Measurements from ENCODE around the gene GULP1.
"Not testable (repeated sequence)": the region's sequence is repeated elsewhere in the genome, so short reads cannot be mapped to it uniquely, and the experiment has no call there.

GULP1 gene

DNA sequence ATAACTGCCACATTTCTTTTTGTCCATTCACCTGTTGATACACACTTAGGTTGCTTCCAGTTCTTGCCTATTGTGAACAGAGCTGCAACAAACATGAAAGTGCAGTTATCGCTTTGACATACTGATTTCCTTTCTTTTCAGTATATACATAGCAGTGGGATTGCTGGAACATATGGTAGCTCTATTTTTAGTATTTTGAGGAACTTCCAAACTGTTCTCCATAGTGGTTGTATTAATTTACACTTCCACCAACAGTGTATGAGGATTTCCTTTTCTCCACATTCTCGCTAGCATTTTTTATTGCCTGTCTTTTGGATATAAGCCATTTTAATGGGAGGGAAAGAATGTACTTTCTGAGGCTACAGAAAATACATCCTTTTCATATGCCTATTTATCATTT is 167.4 kb downstream of the GULP1 start:
- no peak for DNase-seq (ENCODE audit: low read depth in 2 of 2, low spot score in 1 of 2)

DNA sequence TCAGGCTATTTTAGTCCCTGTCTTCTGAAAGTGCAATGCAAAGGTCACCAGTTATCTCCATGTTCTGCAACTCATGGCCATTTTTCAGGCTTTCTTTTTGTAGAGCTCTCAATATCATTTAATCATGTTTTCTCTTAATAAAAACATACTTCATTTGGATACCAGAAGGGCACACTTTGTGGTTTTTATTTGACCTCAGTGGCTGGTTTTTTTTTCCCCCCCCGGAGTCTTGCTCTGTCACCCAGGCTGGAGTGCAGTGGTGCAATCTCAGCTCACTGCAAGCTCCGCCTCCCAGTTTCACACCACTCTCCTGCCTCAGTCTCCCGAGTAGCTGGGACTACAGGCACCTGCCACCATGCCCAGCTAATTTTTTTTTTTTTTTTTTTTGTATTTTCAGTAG is 174.4 kb downstream of the GULP1 start:
- DNase-seq (ENCODE audit: low read depth in 2 of 2, low spot score in 1 of 2) = not testable (repeated sequence)

DNA sequence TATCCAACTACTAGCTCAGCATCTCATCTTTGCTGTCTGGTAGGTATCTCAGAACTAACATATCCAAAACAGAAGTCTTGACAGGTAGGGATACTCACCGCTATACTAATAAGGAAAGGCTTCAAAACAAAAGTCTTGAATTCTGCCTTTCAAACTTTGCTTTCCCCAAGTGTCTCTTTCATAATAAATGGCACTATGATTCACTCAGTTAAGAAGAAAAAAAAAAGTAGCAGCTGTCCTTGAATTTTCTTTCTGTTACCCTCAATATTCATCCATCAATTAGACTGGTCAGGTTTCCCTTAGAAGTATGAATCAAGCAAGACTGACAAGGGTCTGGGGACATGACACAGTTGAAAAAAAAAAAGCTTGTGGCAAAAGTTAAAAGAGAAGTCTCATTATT is 175.1 kb downstream of the GULP1 start:
- no peak for DNase-seq (ENCODE audit: low read depth in 2 of 2, low spot score in 1 of 2)

DNA sequence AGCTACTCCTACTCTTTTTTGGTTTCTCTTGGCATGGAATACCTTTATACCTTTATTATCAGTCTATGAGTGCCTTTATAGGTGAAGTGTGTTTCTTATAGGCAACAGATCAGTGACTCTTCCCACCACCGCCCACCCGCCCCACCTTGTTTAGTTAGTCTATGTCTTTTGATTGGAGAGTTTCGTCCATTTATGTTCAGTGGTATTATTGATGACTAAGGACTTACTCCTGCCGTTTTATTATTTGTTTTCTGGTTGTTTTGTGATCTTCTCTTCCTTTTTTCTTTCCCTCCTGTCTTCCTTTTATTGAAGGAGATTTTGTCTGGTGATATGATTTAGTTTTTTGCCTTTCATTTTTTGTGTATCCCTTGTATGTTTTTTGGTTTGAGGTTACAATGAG is 179.5 kb downstream of the GULP1 start:
- DNase-seq (ENCODE audit: low read depth in 2 of 2, low spot score in 1 of 2) = no peak

DNA sequence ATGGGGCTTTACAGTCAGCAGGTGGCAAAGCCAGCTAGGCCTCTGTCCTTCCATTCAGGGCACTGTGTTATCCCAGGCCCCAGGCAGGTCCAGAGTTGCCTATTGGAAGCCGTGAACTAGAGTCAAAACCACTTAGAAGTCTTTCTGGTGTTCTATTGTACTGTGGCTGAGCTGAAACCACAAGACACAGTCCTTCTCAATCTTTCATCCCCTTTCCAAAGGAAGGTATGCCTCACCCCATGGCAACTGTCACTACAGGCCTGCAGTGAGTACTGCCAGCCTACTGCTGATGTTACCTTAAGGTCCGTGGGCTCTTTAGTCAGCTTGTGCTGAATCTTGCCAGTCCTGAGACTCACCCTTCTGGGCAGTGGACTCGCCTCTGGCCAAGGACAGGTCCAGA is 181.6 kb downstream of the GULP1 start:
- no peak for DNase-seq (ENCODE audit: low read depth in 2 of 2, low spot score in 1 of 2)

DNA sequence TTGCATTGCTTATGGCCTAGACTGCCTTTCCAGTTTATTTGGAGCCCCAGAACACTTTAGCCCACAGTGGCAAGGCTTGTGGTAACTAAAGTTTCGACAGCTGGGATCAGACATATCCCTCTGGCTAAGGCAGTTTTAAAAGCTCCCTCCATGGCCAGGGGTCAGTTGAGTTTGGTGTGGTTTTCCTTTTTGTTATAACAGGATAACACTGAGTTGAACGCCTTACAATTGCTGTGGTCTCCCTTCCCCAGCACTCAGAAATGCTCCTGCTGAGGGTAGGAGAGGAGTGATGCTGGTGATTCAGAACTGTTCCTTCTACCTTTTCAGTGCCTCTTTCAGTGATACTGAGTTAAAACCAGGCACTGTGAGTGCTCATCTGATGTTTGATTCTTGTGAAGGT is 182.6 kb downstream of the GULP1 start:
- no peak for DNase-seq (ENCODE audit: low read depth in 2 of 2, low spot score in 1 of 2)

DNA sequence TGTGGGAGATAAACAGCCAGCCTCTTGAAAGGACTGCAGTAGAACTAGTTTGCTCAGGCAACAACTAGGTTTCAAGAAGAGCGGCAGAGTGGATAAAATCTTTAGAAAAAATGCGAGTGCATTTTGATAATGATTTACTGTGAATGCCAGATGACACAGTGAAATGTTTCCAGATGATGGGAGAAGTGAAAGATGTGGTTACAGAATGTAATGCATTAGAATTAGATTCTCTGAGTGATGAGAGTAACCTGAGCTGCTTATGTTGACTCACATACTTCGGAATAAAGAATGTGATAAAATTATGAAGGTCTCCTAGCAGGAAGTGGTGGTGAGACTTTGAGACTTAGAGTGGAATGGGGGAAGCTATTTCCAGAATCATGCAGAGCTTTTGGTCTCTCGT is 184.3 kb downstream of the GULP1 start:
- no peak for DNase-seq (ENCODE audit: low read depth in 2 of 2, low spot score in 1 of 2)

DNA sequence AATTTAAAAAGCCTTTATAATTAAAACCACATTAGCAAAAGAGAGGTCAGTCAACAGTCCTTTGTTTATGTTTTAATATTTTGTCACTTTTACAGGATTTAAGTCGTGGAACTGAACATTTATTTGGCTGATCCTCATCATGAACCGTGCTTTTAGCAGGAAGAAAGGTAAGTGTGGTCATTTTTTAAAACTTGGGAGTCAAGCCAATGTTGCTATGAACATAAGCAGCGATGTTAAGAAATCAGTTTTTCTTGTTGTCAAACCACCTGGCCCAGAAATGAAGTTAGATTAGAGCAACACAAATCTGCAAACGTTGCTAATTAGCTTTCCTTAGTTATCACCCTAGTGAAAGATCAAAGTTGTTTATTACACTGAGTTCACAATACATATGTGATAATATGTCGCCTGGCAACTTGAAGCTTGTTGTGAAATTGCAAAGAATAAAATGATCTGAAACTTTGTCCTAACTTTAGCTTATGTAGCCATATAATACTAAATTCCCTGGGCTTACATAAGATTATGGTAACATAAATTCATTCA is 186.0 kb downstream of the GULP1 start:
- DNase-seq (ENCODE audit: low read depth in 2 of 2, low spot score in 1 of 2) = no peak

DNA sequence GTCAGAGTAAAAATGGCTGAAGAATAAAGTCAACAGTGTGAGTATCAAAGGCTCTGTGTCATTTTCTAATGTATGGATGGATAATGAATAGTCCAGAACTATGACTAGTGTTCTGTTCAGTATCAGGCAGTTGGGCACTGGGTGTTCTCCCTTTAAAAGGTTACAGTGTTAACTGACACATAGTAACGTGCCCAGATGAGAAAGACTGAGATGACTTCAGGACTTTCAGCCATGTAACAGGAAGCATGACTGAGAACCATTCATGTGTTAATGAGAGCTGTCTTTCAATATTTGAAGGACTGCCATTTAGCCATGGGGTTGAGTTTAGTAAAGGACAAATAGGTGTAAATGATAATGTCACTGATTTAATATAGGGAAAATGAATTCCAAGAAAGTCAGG is 187.1 kb downstream of the GULP1 start:
- no peak for DNase-seq (ENCODE audit: low read depth in 2 of 2, low spot score in 1 of 2)

DNA sequence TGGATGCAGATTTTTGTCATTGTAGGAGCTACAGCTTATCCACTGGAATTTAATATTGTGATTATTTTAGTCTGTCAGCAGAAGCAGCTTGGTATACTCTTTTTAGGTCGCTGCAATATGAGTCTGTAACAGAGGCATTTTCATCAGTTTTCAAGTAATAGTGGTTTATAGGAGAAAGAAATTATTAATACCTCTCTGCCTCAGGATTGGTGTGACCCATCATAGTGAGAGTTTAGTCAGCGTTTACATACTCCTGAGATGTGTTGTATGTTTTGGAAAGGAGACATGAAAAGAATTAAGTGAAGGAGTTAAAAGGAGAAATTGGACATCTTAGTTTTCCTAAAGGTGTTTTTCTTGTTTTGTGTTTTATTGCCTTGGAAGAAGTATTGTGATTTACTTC is 189.8 kb downstream of the GULP1 start:
- DNase-seq (ENCODE audit: low read depth in 2 of 2, low spot score in 1 of 2) = no peak

DNA sequence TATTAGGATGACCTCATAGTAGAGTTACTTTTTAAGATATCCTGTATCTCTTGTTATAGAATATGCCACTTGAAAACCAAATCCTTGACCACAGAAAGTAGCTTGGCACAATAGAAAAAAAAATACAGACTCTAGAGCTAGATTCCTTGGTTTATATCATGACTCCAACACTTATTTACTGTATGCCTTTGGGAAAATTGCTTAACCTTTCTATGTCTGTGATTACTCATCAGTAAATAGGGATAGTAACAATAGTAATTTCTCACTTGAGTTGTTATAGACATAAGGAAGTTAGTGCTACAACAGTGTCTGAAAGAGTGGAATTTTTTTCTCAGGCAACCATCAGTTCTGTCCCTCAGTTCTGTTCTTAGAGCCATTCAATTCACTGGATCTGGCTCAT is 193.8 kb downstream of the GULP1 start:
- DNase-seq (ENCODE audit: low read depth in 2 of 2, low spot score in 1 of 2) = no peak

DNA sequence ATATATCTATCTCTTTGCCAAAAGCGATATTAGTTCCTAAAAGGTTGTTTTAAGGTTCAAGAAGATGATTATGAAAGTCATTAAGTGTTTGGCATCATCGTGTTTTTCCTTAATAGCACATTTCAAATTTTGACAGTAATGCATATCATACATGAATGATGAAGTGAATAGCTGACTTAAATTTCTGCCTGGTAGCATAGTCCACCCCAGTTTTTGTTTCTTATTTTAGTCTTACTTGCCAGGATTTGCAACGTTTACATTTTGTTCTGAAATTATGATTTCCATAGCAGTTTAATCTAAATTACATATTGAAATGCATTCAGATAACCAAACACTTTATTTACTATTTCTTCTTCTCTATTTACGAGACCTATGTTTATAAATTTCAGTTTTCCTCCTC is 201.1 kb downstream of the GULP1 start:
- DNase-seq (ENCODE audit: low read depth in 2 of 2, low spot score in 1 of 2) = no peak

DNA sequence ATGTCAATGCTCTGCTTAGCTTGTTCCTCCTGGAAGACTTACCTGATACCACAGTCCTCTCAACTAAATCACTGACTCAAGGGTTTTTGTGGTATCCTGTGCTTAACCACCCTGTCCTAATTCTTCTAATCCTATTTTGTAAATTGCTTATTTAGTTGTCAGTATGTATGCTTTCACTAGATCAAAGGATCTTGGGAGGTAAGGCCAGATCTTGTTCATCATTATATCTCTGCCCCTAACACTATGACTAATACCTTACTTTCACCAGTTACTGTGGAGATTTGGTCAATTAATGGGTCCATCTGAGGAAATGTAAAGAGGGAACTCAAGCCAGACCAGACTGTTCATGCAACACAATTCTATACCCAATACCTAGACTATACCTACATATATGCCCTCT is 203.2 kb downstream of the GULP1 start:
- no peak for DNase-seq (ENCODE audit: low read depth in 2 of 2, low spot score in 1 of 2)

DNA sequence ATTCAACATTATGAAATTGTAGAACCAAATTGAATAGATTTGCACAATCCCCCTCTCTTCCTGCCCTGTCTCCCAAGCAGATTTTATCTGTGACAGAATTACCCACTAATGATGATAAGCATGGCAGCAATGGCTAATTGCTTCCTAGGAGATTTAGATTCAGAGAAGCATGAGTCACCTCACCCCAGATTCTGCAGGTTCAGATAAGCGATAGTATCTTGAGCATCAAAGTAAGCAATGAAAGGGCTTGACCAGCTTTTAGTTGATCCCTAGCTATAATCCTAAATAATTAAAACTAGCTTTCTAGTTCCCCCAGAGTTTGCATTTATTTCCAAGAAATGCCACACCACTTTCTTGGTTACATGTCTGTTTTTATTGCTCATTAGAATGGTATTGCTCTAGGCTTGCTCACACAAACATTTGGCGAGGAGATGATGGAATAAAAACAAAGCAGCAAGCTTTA is 204.3 kb downstream of the GULP1 start:
- DNase-seq (ENCODE audit: low read depth in 2 of 2, low spot score in 1 of 2) = no peak

DNA sequence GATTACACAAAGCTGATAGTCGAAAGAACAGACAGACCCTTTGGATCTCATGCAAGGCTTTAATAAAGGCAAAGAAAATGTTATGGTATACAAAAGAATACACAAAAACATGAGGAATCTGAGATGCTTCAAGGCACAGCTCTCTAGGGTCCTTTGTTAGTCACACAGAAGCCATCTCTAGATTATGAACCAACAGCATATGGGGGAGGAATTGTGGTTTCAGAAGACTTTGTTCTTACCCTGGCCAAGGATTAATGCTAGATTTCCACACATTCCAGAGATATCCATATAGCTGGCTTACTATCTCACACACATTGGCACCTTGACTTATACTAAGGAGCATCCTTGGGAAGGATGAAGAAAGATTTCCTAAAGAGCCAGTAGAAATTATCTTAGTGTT is 206.1 kb downstream of the GULP1 start:
- DNase-seq (ENCODE audit: low read depth in 2 of 2, low spot score in 1 of 2) = no peak

DNA sequence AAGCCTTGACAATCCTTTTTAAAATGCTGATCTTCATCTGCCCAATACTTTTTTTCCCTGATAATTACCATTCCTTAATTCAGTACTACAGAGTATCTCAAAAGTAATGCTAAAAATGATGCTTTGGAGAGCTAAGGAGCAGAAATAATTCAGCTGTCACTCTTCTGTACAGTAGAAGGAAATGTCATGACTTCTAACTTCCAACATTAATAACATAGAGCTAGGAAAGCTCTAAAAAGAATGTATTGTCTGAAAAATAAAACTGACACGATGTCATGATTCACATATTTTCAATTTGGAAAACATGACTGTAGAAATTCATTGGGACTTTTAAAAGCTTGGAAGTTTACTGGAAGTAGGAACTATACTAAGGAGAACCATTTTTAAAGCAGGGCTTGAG is 212.3 kb downstream of the GULP1 start:
- DNase-seq (ENCODE audit: low read depth in 2 of 2, low spot score in 1 of 2) = no peak

DNA sequence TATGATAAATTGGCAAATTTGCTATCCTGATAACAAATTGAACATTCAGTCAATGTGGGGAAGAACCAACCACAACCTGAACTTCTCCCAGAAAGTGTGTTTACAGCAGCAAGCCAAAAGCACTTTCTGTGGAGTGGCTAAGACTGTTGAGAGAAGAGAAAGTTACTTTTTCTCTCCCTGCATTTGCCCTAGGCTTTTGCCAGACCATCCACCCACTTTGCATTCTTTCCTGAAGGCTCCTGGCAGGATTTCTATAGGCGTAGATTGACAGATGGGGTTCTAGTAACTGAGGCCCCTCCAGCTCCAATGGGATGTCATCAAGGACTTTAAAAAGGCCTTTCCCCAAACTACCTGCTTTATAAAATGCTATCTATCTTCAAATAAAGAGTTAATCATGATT is 215.2 kb downstream of the GULP1 start:
- DNase-seq (ENCODE audit: low read depth in 2 of 2, low spot score in 1 of 2) = no peak

DNA sequence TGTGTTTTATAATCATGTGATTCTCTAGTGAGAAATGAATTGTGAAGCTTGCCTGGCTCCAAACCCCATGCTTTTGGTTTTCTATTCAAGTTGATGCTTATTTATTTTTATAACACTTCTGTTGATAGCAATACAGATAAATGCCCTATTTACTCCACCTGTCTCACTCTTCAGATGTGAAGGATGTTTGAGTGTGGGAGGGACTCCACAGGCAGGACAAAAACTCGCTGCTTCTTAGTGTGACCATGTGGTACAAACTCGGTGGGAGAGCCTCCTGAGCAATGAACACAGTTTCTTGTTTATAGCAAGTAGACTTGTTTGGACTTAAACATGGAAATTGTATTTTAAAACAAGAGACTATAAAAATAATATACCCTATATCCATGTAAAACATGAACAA is 219.7 kb downstream of the GULP1 start:
- DNase-seq (ENCODE audit: low read depth in 2 of 2, low spot score in 1 of 2) = no peak

DNA sequence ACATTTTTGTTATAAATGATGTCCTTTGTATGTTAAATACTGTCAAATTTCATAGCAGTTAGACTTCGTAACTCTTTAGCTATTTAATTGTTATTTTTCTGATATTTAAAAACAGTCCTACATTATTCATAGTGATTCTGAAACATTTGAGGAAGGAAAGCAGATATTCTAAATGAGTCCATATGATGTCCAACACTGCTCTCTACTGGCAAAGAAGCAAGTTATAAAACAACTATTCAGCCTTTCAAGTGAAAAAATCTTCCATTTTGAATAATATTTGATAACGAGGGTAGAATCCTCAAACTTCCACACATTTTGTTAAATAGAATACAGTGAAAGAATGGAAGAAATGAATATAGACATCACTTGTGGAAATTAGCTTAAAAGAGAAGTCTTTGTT is 220.8 kb downstream of the GULP1 start:
- DNase-seq (ENCODE audit: low read depth in 2 of 2, low spot score in 1 of 2) = no peak

DNA sequence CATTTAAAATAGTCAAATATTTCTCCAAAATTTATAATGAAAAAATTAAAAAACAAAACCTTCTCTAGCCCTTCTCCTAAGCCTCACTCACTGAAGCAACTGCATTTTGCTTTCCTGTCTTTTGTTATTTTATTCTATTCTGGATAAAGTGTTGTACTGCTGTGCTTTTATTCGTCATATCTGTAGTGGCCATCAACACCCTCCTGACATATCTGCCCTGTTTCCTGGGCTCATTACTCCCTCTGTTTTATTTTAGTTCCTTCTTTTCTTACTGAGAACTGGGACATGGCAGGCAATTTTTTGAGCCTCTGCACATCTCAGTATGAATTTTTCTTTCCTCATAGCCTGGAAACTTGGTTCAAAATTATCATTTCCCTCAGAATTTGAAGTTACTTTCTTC is 224.2 kb downstream of the GULP1 start:
- DNase-seq (ENCODE audit: low read depth in 2 of 2, low spot score in 1 of 2) = no peak

DNA sequence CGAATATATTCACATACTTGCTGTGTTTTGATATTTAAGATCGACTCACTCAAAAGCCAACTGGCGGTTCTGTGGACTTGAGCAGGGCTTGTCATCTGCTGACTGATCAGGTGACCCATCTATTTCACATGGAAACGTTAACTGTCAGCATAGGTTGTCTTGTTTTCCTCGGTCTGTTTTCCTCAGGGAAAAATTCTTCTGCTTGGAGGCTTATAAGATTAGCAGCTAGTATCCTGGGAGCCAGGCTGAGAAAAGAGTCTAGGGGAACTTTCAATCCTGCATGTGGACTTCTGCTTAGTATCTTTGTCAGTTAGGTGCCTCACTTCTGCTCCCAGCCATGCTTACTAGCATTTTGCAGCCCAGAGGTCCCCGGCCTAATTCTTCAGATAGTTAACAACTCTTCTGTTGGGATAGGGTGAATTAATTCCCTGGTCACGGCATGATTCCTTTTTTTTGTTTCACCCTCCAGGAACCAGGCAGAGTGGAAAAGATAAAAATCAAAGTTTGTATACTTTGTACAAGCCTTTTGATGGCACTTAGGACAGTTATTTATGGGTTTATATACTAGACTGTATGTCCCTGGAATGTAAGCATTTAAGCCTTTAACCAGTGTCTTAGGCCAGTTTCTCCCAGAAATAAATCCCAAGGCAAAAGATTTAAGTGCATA is 226.0 kb downstream of the GULP1 start:
- no peak for DNase-seq (ENCODE audit: low read depth in 2 of 2, low spot score in 1 of 2)

DNA sequence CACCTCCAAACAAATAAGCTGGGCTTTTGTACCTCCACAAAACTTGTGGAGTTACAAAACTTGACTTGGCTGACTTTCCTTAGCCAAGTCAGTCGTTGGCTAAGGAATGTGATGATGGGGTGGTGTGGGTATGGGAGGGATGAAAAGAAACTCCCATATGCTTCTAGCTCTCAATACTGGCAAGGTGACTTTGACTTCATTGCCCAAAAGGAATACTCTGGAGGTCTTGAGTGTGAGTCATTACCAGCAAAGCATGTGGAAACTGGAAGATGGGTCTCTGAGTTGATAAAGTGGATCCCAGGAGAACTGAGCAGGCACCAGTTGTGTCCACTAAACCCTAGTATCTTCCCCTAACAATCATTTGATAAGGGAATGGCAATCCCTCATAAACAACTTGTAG is 226.7 kb downstream of the GULP1 start:
- DNase-seq (ENCODE audit: low read depth in 2 of 2, low spot score in 1 of 2) = no peak

DNA sequence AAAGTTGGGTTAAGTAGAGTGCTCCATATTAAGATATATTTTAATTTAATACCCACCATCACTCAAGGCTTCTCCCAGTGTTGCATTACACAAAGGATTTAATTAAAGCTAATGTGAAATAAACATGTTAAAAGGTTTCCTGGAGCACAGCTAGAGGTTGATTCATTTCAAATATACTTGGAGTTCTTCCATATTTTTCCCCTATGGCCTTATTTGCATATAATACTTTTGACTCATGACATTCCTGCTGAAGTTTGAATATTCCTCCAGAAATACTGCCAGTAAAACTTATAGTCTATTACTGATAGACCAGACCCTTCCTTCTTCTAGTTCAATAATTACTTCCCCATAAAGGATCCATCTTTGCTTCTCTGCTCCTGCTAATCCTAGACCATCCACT is 227.5 kb downstream of the GULP1 start:
- no peak for DNase-seq (ENCODE audit: low read depth in 2 of 2, low spot score in 1 of 2)
